ENCODE measurements around the gene LRRC3B. TPM values are rescaled to one million over a fixed set of nuclear protein-coding genes. Genes with fewer than 3 reads are reported as not detected.
A peak's percentile ranks its signal among the peaks of the same experiment; 100 is the strongest.

LRRC3B gene
- total RNA-seq, 4 donors from 2014 or later = under 0.01 to 0.52 TPM; not detected in 2

DNA sequence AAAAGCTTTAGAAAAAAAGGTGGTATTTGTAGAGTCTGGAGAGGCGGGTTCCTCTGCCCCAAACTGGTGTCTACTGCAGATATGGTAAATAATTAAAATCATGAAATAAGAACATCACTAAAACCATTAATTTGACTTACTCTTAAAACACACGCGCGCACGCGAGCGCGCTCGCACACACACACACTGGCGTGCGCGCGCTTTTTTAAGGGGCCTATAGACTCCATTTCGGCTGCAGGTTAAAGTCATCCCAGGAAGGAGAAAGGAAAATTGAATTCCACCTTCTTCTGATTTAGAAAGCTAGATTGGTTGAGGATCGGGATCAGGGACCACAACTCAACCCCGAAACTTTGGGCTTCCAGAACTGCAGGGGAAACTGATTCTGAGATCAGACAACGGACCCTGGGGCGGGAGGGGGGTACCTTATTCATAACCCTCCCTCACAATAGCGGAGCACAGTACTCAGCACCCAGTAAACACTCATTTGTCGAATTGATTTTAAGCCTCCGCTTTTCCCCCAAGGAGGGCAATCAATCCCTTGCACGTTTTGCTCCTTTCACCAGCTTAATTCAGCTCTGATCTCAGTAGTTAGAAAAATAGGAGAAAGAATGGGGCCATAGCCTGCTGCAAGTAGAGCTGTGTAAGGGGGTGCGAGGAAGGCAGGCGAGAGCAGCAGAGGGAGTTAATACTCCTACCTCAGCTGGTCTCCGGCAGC, 509 bp upstream of the LRRC3B start:
- Histone ChIP-seq H3K36me3 (no peaks in the 10 kb centered on the region), H3K27me3 (peaks cover 0 to 52% (median 18%) of the 10 kb centered on the region in 4 donors), H3K4me1 (peaks cover 12 to 30% (median 26%) of the 10 kb centered on the region in 4 donors), H3K4me3 (peak overlapping the region; percentile 44 to 58 (median 50)), H3K27ac (replicated peaks in 1 of 4) (no peak overlapping the region), H3K9me3 (no peaks in the 10 kb centered on the region)
- intact Hi-C loops (cut with DNase I) = no loop called here
- no peak for TF ChIP-seq POLR2AphosphoS5 (IDR thresholded peaks at IDR 0.05)
- TF ChIP-seq, protein P1, sequence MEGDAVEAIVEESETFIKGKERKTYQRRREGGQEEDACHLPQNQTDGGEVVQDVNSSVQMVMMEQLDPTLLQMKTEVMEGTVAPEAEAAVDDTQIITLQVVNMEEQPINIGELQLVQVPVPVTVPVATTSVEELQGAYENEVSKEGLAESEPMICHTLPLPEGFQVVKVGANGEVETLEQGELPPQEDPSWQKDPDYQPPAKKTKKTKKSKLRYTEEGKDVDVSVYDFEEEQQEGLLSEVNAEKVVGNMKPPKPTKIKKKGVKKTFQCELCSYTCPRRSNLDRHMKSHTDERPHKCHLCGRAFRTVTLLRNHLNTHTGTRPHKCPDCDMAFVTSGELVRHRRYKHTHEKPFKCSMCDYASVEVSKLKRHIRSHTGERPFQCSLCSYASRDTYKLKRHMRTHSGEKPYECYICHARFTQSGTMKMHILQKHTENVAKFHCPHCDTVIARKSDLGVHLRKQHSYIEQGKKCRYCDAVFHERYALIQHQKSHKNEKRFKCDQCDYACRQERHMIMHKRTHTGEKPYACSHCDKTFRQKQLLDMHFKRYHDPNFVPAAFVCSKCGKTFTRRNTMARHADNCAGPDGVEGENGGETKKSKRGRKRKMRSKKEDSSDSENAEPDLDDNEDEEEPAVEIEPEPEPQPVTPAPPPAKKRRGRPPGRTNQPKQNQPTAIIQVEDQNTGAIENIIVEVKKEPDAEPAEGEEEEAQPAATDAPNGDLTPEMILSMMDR (IDR thresholded peaks at IDR 0.05) = no peak
- no peak for TF ChIP-seq POLR2A (IDR thresholded peaks at IDR 0.05; ENCODE audit: low read depth)
- TF ChIP-seq EP300 (IDR thresholded peaks at IDR 0.05) = no peak
- DNase-seq (ENCODE audit: extremely low spot score) = no peak
- 15% methylated on average over 25 of the region's 25 CpGs for WGBS

DNA sequence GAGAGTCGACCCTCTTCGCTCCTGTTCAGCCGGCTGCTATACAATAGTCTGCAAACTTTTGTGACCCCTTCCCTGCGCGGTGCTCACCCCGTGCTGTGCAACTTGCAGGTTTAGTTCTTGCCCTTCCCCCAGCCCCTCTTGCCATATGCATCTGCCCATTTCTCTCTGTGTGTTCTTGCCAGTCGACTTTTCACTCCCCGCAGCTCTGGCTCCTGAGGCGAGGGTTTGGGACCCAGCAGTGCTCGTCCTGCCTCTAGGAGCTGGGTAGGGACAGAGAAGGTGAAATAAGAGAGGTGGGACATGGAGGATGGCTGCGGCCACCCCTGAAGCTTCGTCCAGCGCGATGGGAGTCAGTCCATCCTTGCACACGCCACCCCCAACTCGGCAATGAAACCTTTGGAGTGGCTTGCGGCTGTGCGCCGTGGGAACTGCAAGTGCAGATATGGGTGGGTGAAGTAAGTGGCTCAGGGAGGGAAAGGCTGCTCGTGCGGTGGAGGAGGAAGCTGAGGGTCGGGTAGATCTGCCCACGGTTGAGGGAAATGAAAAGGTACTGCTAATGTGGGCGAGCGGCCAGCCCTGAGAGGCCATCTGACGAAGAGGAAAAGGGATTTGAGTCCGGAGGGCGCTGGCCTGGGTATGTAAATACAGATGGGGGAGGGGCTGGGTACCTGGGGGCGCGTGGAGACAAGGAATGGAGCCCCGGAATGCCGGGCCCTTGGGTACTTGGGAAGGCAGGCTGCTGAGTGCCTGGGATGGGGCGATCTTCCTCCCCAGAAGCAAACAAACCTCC, 1.0 kb downstream of the LRRC3B start:
- Histone ChIP-seq H3K27ac (replicated peaks in 1 of 4) (no peak overlapping the region), H3K27me3 (peaks cover 0 to 52% (median 18%) of the 10 kb centered on the region in 4 donors), H3K9me3 (no peaks in the 10 kb centered on the region), H3K4me1 (peaks cover 12 to 30% (median 26%) of the 10 kb centered on the region in 4 donors), H3K36me3 (no peaks in the 10 kb centered on the region), H3K4me3 (peak overlapping the region; percentile 44 to 58 (median 50))
- intact Hi-C loops (cut with DNase I) = no loop called here
- DNase-seq (ENCODE audit: extremely low spot score) = no peak
- TF ChIP-seq, protein P1 (IDR thresholded peaks at IDR 0.05) = no peak
- TF ChIP-seq POLR2AphosphoS5 (IDR thresholded peaks at IDR 0.05) (no peak), POLR2A (IDR thresholded peaks at IDR 0.05; ENCODE audit: low read depth) (no peak), EP300 (IDR thresholded peaks at IDR 0.05) (no peak)
- under 1% methylated on average over 32 of the region's 33 CpGs for WGBS

DNA sequence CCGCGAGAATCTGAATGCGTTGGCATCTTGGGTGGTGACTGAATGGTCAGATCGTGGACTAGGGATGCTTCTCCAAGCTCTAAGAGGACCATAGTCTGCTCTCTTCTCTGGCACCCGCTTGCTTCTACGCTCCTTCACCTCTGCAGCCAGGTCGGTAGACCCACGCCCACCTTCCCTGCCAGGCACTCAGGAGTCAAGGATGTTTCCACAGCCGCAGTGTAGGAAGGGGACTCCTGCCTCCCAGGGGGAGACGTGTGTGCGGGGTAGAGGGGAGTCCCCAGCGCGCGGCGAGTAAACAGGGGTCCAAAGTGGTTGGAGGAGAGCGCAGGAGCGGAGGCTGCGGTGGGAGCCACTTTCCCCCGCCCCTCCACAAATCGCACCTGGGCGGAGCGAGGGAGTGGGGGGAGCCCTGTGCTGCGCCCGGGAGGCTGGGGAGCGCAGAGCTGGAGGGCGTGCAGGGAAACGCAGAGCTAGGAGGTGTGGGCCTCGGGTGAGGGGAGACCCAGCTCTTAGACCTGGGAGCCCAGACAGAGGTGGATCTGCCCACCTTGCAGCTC, 1.7 kb downstream of the LRRC3B start:
- Histone ChIP-seq H3K27me3 (peaks cover 0 to 47% (median 18%) of the 10 kb centered on the region in 4 donors), H3K4me3 (peak overlapping the region; percentile 44 to 58 (median 50)), H3K9me3 (no peaks in the 10 kb centered on the region), H3K36me3 (no peaks in the 10 kb centered on the region), H3K4me1 (peaks cover 12 to 30% (median 26%) of the 10 kb centered on the region in 4 donors), H3K27ac (replicated peaks in 1 of 4) (no peak overlapping the region)
- DNase-seq (ENCODE audit: extremely low spot score) = no peak
- TF ChIP-seq EP300 (IDR thresholded peaks at IDR 0.05) (no peak), POLR2AphosphoS5 (IDR thresholded peaks at IDR 0.05) (no peak), POLR2A (IDR thresholded peaks at IDR 0.05; ENCODE audit: low read depth) (no peak)
- TF ChIP-seq, protein P1 (IDR thresholded peaks at IDR 0.05) = no peak
- 22% methylated on average over 28 of the region's 28 CpGs for WGBS
- intact Hi-C loops (cut with DNase I) = no loop called here

DNA sequence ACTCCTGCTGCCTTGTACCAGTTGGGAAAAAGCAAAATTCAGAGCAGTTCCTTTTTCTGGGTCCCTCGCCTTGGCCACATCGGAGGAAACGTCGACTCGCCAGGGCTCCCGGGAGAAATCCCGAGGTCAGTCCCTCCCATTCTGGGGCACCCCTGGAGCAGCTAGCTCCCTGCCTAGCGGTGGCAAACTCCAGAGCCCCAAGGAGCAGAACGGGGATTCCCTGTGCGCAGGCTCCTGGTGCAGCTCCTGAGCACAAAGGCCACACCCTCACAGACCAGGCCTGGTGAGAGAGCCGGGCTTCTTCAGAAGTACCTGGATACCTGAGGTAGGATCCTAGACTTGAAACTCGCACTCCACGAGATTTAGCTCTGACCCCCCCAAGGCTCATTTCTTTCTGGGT, 2.6 kb downstream of the LRRC3B start:
- H3K27me3 ChIP-seq = peaks cover 0 to 44% (median 18%) of the 10 kb centered on the region in 4 donors
- no peaks in the 10 kb centered on the region for H3K36me3 ChIP-seq
- WGBS = 79% methylated on average over 13 of the region's 13 CpGs
- no peak overlapping the region for H3K4me3 ChIP-seq
- H3K27ac ChIP-seq (replicated peaks in 1 of 4) = no peak overlapping the region
- TF ChIP-seq POLR2A (IDR thresholded peaks at IDR 0.05; ENCODE audit: low read depth) (no peak), POLR2AphosphoS5 (IDR thresholded peaks at IDR 0.05) (no peak), EP300 (IDR thresholded peaks at IDR 0.05) (no peak)
- TF ChIP-seq, protein P1 (IDR thresholded peaks at IDR 0.05) = no peak
- peaks cover 12 to 30% (median 26%) of the 10 kb centered on the region in 4 donors for H3K4me1 ChIP-seq
- intact Hi-C loops (cut with DNase I) = no loop called here
- DNase-seq (ENCODE audit: extremely low spot score) = no peak
- no peaks in the 10 kb centered on the region for H3K9me3 ChIP-seq
